Spleen (tissue), 7 donors: ENCODE measurements around the gene SORCS1.

ENCODE experiments used
- CTCF ChIP-seq, 11 experiments: fragments of 200-600 bp in 7 of 11; fragments of 450-650 bp in 4 of 11; sonication (generic) in 4 of 11; IDR thresholded peaks in 8 of 11; conservative IDR thresholded peaks in 3 of 11; 1 replicate in 7 of 11; 2 replicates in 4 of 11; pipeline versions ENCODE4 v1.4.0 to v1.8.0; 2016 to 2021; ENCODE audit warnings: antibody characterized with exemption in 11 of 11, inconsistent platforms in 4 of 11, mild to moderate bottlenecking in 1 of 11
- POLR2A ChIP-seq, 3 donors: fragments of 450-650 bp; IDR thresholded peaks; one replicate each; pipeline ENCODE4 v1.5.1; 2017; ENCODE audit warnings: antibody characterized with exemption in 3 of 3, mild to moderate bottlenecking in 1 of 3
- donor health status: DM: no; HTN: no; CAD: no; lungs with moderate emphysema.
- donor health status: DM: no; HTN: no; CAD: no.
- donor health status: DM: no; HTN: no; CAD: no.

- no peak for TF ChIP-seq CTCF (IDR thresholded peaks at IDR 0.05 in 8 of 11, conservative IDR thresholded peaks at IDR 0.05 in 3 of 11)
- no peak for TF ChIP-seq POLR2A (IDR thresholded peaks at IDR 0.05)
These were observed 37.9 kb downstream of the SORCS1 start for GRCh38 chr10:107126512-107127065.
